Osteoblast (primary cell): ENCODE data around the gene MRAP2. TPM values are rescaled to one million over a fixed set of nuclear protein-coding genes. Genes with fewer than 3 reads are reported as not detected.

Source experiments
- DNase-seq: peaks from one replicate; pipeline ENCODE4 v3.0.0; 2011; ENCODE audit warnings: low spot score, mixed read lengths; ENCODE audit not compliant: insufficient read length; ENCODE audit errors: missing footprints
- H2AFZ ChIP-seq: 2 replicates; pipeline ENCODE4 v1.6.0; 2011; ENCODE audit warnings: mild to moderate bottlenecking, low read length
- H3K27ac ChIP-seq: 2 replicates; pipeline ENCODE4 v1.5.1; 2011; ENCODE audit warnings: mild to moderate bottlenecking, low read depth, low read length, moderate library complexity
- H3K27me3 ChIP-seq: 2 replicates; pipeline ENCODE4 v1.6.0; 2012; ENCODE audit warnings: mild to moderate bottlenecking, control low read depth, inconsistent platforms, low read length, moderate library complexity; ENCODE audit not compliant: insufficient read depth
- H3K36me3 ChIP-seq: 2 replicates; pipeline ENCODE4 v1.5.1; 2011; ENCODE audit warnings: mild to moderate bottlenecking, low read length, control low read depth, moderate library complexity; ENCODE audit not compliant: insufficient read depth
- H3K4me1 ChIP-seq: 2 replicates; pipeline ENCODE4 v1.5.1; 2011; ENCODE audit warnings: mild to moderate bottlenecking, low read length, control low read depth, moderate library complexity; ENCODE audit not compliant: insufficient read depth
- H3K4me2 ChIP-seq: 2 replicates; pipeline ENCODE4 v1.6.0; 2011; ENCODE audit warnings: mild to moderate bottlenecking, low read length; ENCODE audit not compliant: insufficient read depth
- H3K4me3 ChIP-seq: fragments of 200-600 bp; sonication (generic); 3 replicates; pipeline ENCODE4 v1.5.1; 2012; ENCODE audit warnings: mild to moderate bottlenecking, low read length, inconsistent platforms; ENCODE audit not compliant: insufficient read depth
- H3K79me2 ChIP-seq: 2 replicates; pipeline ENCODE4 v1.6.0; 2012; ENCODE audit warnings: mild to moderate bottlenecking, low read length, control low read depth, inconsistent platforms; ENCODE audit not compliant: insufficient read depth
- H3K9me3 ChIP-seq: 2 replicates; pipeline ENCODE4 v1.5.1; 2011; ENCODE audit warnings: low read depth, low read length, control low read depth
- H4K20me1 ChIP-seq: 2 replicates; pipeline ENCODE4 v1.6.0; 2012; ENCODE audit warnings: mild to moderate bottlenecking, low read length, control low read depth; ENCODE audit not compliant: insufficient read depth
- CTCF ChIP-seq: IDR thresholded peaks from 2 replicates; pipeline ENCODE4 v1.5.1; 2011; ENCODE audit warnings: mild to moderate bottlenecking, low read depth, low read length, moderate library complexity; ENCODE audit errors: extremely low read depth
- total RNA-seq: library from RNA; depleted of rRNA; stranded (reverse); fragments of >200 nt; gene quantifications from 2 replicates; pipeline ENCODE4 v1.2.3, GENCODE V29; 2012

MRAP2 gene
- total RNA-seq, 1 donor, result 5.1 TPM

GRCh38 chr6:84016029-84016428, 17.5 kb upstream of the MRAP2 start:
- H2AFZ ChIP-seq, result no peak overlapping the region
- H4K20me1 ChIP-seq, result no peaks in the 10 kb centered on the region
- H3K36me3 ChIP-seq, result no peaks in the 10 kb centered on the region
- H3K4me1 ChIP-seq, result no peaks in the 10 kb centered on the region
- H3K4me3 ChIP-seq, result no peak overlapping the region
- H3K4me2 ChIP-seq, result no peak overlapping the region
- no peak for DNase-seq
- no peak for TF ChIP-seq CTCF
- no peaks in the 10 kb centered on the region for H3K79me2 ChIP-seq
- H3K27ac ChIP-seq, result no peak overlapping the region
- no peaks in the 10 kb centered on the region for H3K9me3 ChIP-seq
- no peaks in the 10 kb centered on the region for H3K27me3 ChIP-seq

GRCh38 chr6:84017709-84018452, 15.7 kb upstream of the MRAP2 start:
- H2AFZ ChIP-seq, result no peak overlapping the region
- H3K9me3 ChIP-seq, result no peaks in the 10 kb centered on the region
- no peak overlapping the region for H3K27ac ChIP-seq
- no peak for DNase-seq
- H3K4me3 ChIP-seq, result no peak overlapping the region
- no peak overlapping the region for H3K4me2 ChIP-seq
- H3K27me3 ChIP-seq, result no peaks in the 10 kb centered on the region
- no peak for TF ChIP-seq CTCF
- H4K20me1 ChIP-seq, result no peaks in the 10 kb centered on the region
- no peaks in the 10 kb centered on the region for H3K36me3 ChIP-seq
- H3K4me1 ChIP-seq, result no peaks in the 10 kb centered on the region
- no peaks in the 10 kb centered on the region for H3K79me2 ChIP-seq

GRCh38 chr6:84018453-84019061, 15.0 kb upstream of the MRAP2 start:
- no peaks in the 10 kb centered on the region for H3K36me3 ChIP-seq
- no peak for TF ChIP-seq CTCF
- no peaks in the 10 kb centered on the region for H4K20me1 ChIP-seq
- no peak overlapping the region for H3K27ac ChIP-seq
- H3K4me3 ChIP-seq, result no peak overlapping the region
- H3K9me3 ChIP-seq, result no peaks in the 10 kb centered on the region
- no peak overlapping the region for H3K4me2 ChIP-seq
- H3K4me1 ChIP-seq, result no peaks in the 10 kb centered on the region
- DNase-seq, result no peak
- H2AFZ ChIP-seq, result no peak overlapping the region
- no peaks in the 10 kb centered on the region for H3K27me3 ChIP-seq
- no peaks in the 10 kb centered on the region for H3K79me2 ChIP-seq

- H2AFZ ChIP-seq, result no peak overlapping the region
- no peak for DNase-seq
- H3K9me3 ChIP-seq, result no peaks in the 10 kb centered on the region
- H3K4me2 ChIP-seq, result peak overlapping the region; percentile 23
- H3K4me1 ChIP-seq, result no peaks in the 10 kb centered on the region
- H3K27ac ChIP-seq, result no peak overlapping the region
- H3K79me2 ChIP-seq, result no peaks in the 10 kb centered on the region
- no peaks in the 10 kb centered on the region for H3K36me3 ChIP-seq
- H3K4me3 ChIP-seq, result no peak overlapping the region
- no peak for TF ChIP-seq CTCF
- no peaks in the 10 kb centered on the region for H3K27me3 ChIP-seq
- H4K20me1 ChIP-seq, result no peaks in the 10 kb centered on the region
These were observed 14.3 kb upstream of the MRAP2 start for GRCh38 chr6:84019141-84019841.
